Prostate gland (tissue), 2 donors: Measurements from ENCODE around the gene IL33. TPM values are rescaled to one million over a fixed set of nuclear protein-coding genes. Genes with fewer than 3 reads are reported as not detected.

Experiments
- DNase-seq: peaks from one replicate; pipeline ENCODE4 v3.0.0-alpha.2; 2019; ENCODE audit warnings: low spot score
- H3K27ac ChIP-seq, 2 donors: fragments of 200-600 bp; sonication (generic); 2 replicates each; pipeline ENCODE4 v1.5.1; 2017 to 2019
- H3K27me3 ChIP-seq: fragments of 200-600 bp; sonication (generic); replicated peaks from 2 replicates; pipeline ENCODE4 v1.5.1; 2019; ENCODE audit not compliant: insufficient read depth
- H3K36me3 ChIP-seq, 2 donors: fragments of 200-600 bp; sonication (generic); 1 replicate in 1 of 2; 2 replicates in 1 of 2; pipeline versions ENCODE4 v1.5.1 to v1.8.1; 2017 to 2019
- H3K4me1 ChIP-seq: fragments of 200-600 bp; sonication (generic); replicated peaks from 2 replicates; pipeline ENCODE4 v1.5.1; 2019
- H3K4me3 ChIP-seq, 2 donors: fragments of 200-600 bp; sonication (generic); 2 replicates each; pipeline ENCODE4 v1.5.1; 2017 to 2019
- H3K9me3 ChIP-seq: fragments of 200-600 bp; sonication (generic); 2 replicates; pipeline ENCODE4 v1.5.1; 2017
- CTCF ChIP-seq, 4 experiments: fragments of 200-600 bp in 2 of 4; fragments of 450-650 bp in 2 of 4; sonication (generic) in 2 of 4; IDR thresholded peaks; 1 replicate in 3 of 4; 2 replicates in 1 of 4; pipeline ENCODE4 v1.5.1; 2016 to 2019; ENCODE audit warnings: antibody characterized with exemption in 4 of 4, mild to moderate bottlenecking in 2 of 4, moderate library complexity in 2 of 4
- POLR2A ChIP-seq: fragments of 450-650 bp; IDR thresholded peaks from one replicate; pipeline ENCODE4 v1.6.1; 2016; ENCODE audit warnings: antibody characterized with exemption, mild to moderate bottlenecking
- POLR2AphosphoS5 ChIP-seq: sonication (generic); formaldehyde crosslinking; IDR thresholded peaks from one replicate; pipeline ENCODE4 v1.6.1; 2017; ENCODE audit warnings: antibody characterized with exemption
- WGBS: methylation state at CpG from one replicate; pipeline ENCODE4 v1.1.5; 2018; 5-methylcytosine and 5-hydroxymethylcytosine counted together
- intact Hi-C: fragments of 100-400 bp; cut with DNase I; formaldehyde crosslinking; loops from one replicate; pipeline ENCODE4 v1.14.2; 2022
- total RNA-seq, 2 donors: library from RNA; depleted of rRNA; stranded (reverse); fragments of >200 nt; gene quantifications; one replicate each; pipeline ENCODE4 v1.1.0, GENCODE V29; 2016

The IL33 gene
- total RNA-seq, 2 donors from 2014 or later: 11.6 to 13.8 TPM

GRCh38 chr9:6239048-6239461, 23.4 kb downstream of the IL33 start:
- 44% methylated on average over 5 of the region's 5 CpGs for whole genome bisulfite sequencing
- Histone ChIP-seq H3K27ac (no peak overlapping the region), H3K36me3 (no peaks in the 10 kb centered on the region), H3K27me3 (no peaks in the 10 kb centered on the region), H3K4me1 (no peaks in the 10 kb centered on the region), H3K4me3 (no peak overlapping the region), H3K9me3 (no peaks in the 10 kb centered on the region)
- DNase-seq: no peak
- no peak for TF ChIP-seq CTCF (IDR thresholded peaks at IDR 0.05)
- no peak for TF ChIP-seq POLR2AphosphoS5
- TF ChIP-seq POLR2A: no peak
- intact Hi-C loops: no loop called here

GRCh38 chr9:6239694-6240093, 24.1 kb downstream of the IL33 start:
- no peak overlapping the region for H3K4me3 ChIP-seq
- no peaks in the 10 kb centered on the region for H3K9me3 ChIP-seq
- H3K4me1 ChIP-seq: no peaks in the 10 kb centered on the region
- no peak for DNase-seq
- H3K36me3 ChIP-seq: no peaks in the 10 kb centered on the region
- no peaks in the 10 kb centered on the region for H3K27me3 ChIP-seq
- TF ChIP-seq CTCF (IDR thresholded peaks at IDR 0.05): no peak
- TF ChIP-seq POLR2A: no peak
- TF ChIP-seq POLR2AphosphoS5: no peak
- WGBS: 85% methylated on average over 2 of the region's 2 CpGs
- H3K27ac ChIP-seq: no peak overlapping the region
- intact Hi-C loops: no loop called here

GRCh38 chr9:6243746-6244145, 28.1 kb downstream of the IL33 start:
- H3K27me3 ChIP-seq: no peaks in the 10 kb centered on the region
- H3K4me1 ChIP-seq: no peaks in the 10 kb centered on the region
- no peak overlapping the region for H3K4me3 ChIP-seq
- H3K27ac ChIP-seq: no peak overlapping the region
- TF ChIP-seq CTCF (IDR thresholded peaks at IDR 0.05): no peak
- no peak for TF ChIP-seq POLR2A
- no peak for TF ChIP-seq POLR2AphosphoS5
- intact Hi-C loops: no loop called here
- no peaks in the 10 kb centered on the region for H3K36me3 ChIP-seq
- no peaks in the 10 kb centered on the region for H3K9me3 ChIP-seq
- DNase-seq: no peak

- no peak for DNase-seq
- Histone ChIP-seq H3K4me3 (no peak overlapping the region), H3K27me3 (no peaks in the 10 kb centered on the region), H3K9me3 (no peaks in the 10 kb centered on the region), H3K27ac (no peak overlapping the region), H3K4me1 (no peaks in the 10 kb centered on the region), H3K36me3 (no peaks in the 10 kb centered on the region)
- TF ChIP-seq CTCF (IDR thresholded peaks at IDR 0.05) (no peak), POLR2AphosphoS5 (no peak), POLR2A (no peak)
- WGBS: 74% methylated on average over 4 of the region's 4 CpGs
- intact Hi-C loops: no loop called here
Observed at GRCh38 chr9:6247266-6247665, 31.7 kb downstream of the IL33 start.

- no peak overlapping the region for H3K4me3 ChIP-seq
- H3K27me3 ChIP-seq: no peaks in the 10 kb centered on the region
- TF ChIP-seq POLR2A: no peak
- TF ChIP-seq CTCF (IDR thresholded peaks at IDR 0.05): no peak
- TF ChIP-seq POLR2AphosphoS5: no peak
- DNase-seq: no peak
- no peak overlapping the region for H3K27ac ChIP-seq
- peaks cover 2% of the 10 kb centered on the region for H3K4me1 ChIP-seq
- WGBS: 59% methylated on average over 3 of the region's 3 CpGs
- intact Hi-C loops: no loop called here
- no peaks in the 10 kb centered on the region for H3K36me3 ChIP-seq
- H3K9me3 ChIP-seq: no peaks in the 10 kb centered on the region
Observed at GRCh38 chr9:6268826-6269397, 53.3 kb downstream of the IL33 start.
